Fibroblast of lung (primary cell): ENCODE results near the gene FN3K.

Experiments
- CTCF ChIP-seq, 2 donors: IDR thresholded peaks in 1 of 2; conservative IDR thresholded peaks in 1 of 2; 1 replicate in 1 of 2; 2 replicates in 1 of 2; pipeline ENCODE4 v1.5.1; 2011 to 2012; ENCODE audit warnings: low read length in 2 of 2, control low read depth in 1 of 2, inconsistent platforms in 1 of 2, low read depth in 1 of 2, mild to moderate bottlenecking in 1 of 2
- EZH2 ChIP-seq: IDR thresholded peaks from 2 replicates; pipeline ENCODE4 v1.5.1; 2012; ENCODE audit warnings: low read length, control low read depth, mild to moderate bottlenecking; ENCODE audit errors: missing control alignments

GRCh38 chr17:82791532-82791931, 56.1 kb downstream of the FN3K start:
- TF ChIP-seq CTCF (conservative IDR thresholded peaks at IDR 0.05 in 1 of 2, IDR thresholded peaks at IDR 0.05 in 1 of 2; ENCODE audit: low read depth in 1 of 2, low read length in 2 of 2) (no peak), EZH2 (no peak)
